HG02840 (cell line): ENCODE data around the gene ASAP3.

Experiments
- ATAC-seq: cut with Tn5 transposase; IDR thresholded peaks from one replicate; pipeline ENCODE4 v1.9.1; 2021; ENCODE audit warnings: mild to moderate bottlenecking, moderate library complexity, moderate number of reproducible peaks; ENCODE audit not compliant: unreplicated experiment, low FRiP score

Gene ASAP3

DNA sequence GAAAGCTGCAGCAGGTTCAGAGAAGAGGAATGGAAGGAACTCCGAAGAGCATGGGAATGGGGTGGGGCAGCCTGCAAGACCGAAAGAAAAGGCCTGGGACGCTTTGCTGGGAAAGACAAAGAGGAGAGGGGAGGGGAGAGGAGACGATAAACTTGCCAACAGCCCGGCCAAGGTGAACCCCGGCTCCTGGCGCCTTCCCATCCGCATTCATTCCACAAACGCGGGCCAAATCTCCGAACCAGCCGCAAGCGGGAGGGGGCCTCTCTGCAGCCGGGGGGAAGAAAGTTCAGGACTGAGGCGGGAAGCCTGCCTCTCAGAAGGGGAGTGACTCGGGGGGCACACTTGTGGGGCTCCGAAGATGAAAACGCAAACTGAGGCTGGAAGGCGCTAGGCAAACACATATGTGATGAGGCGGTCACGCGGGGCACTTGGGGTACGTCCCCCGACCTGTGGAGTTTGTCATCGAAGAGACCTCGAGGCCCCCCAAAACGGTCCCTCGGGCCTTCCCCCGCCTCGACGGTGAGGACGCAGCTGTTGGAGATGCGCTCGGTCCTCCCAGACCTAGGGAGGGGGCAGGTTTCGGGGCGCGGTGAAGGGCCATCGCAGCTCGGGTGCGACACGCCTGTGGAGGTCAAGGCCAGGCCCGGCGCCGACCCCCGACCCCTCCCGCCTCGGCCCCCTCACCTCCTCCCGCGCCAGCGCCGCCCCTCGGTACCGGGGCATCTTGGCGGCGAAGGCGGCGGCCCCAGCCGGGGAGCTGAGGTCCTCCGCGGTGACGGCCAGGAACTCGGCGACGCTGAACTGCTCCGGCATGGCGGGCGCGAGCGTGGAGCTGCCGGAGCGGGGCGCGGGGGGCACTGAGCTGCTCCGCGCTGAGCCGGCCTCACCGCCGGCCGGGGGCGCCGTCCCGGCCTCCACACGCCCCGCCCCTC, at the start of gene ASAP3:
TSS of gene ASAP3 (minus strand) at position 859 of the 932 bp plus-strand sequence. CDS start at position 813, 46 bp downstream.
- ATAC-seq, result no peak

DNA sequence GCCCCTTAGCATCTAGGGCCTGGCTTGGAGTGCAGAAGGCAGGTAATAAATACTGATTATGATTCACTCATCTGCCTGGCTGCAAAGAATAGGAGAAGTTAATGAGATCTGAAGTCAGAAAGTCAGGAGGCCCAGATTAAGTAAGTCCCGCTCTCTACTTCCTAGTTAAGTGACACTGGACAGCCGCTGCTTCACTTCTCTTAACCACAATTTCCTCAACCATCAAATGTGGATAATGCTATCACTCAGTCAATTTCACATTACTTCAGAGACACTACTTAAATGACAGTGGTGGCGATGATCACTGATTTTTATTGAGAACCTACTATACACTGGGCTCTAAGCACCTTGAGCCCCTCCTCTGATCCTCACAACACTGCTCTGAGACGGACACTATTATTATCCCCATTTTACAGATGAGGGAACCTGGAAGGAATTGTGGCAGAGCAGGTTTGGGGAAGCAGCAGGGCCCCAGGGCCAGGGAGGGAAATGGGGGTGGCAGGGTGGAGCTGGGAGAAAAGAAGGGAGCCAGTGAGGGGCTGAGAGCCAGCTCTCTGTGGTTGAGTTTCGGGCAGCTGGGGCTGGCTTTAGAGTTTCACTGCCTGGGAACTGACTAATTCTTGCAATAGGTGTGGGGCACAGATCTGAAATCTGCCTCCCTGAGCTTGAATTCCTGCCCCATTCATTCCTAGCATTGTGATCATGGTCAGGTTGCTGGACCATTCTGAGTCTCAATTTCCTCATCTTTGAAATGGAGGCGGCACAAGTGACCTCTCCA, 49.5 kb upstream of the ASAP3 start:
- no peak for ATAC-seq

DNA sequence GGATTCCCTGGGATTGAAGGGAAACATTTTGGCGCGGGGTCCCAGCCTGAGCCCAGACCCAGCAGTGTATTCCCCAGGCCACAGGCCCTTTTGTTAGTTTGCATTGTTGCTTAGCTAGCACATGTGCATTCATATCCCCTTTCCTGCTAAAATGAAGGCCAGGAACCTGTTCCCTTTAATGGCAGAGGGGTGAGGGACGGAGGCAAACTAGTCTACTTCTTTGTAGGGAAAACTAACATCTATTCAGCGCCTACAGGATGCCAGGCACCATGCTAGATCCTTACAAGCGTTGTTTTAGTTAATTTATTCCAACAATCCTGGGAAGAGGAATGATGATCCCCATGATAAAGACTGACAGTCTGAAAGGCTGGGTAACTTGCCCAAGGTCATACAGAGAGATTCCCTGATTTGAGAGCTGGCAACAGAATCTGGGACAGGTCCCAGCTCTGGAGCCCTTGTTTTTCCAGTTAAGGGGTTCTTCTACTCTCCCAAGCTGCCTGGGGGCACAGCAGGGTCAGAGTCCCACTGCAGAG, 47.6 kb upstream of the ASAP3 start:
- ATAC-seq, result no peak

DNA sequence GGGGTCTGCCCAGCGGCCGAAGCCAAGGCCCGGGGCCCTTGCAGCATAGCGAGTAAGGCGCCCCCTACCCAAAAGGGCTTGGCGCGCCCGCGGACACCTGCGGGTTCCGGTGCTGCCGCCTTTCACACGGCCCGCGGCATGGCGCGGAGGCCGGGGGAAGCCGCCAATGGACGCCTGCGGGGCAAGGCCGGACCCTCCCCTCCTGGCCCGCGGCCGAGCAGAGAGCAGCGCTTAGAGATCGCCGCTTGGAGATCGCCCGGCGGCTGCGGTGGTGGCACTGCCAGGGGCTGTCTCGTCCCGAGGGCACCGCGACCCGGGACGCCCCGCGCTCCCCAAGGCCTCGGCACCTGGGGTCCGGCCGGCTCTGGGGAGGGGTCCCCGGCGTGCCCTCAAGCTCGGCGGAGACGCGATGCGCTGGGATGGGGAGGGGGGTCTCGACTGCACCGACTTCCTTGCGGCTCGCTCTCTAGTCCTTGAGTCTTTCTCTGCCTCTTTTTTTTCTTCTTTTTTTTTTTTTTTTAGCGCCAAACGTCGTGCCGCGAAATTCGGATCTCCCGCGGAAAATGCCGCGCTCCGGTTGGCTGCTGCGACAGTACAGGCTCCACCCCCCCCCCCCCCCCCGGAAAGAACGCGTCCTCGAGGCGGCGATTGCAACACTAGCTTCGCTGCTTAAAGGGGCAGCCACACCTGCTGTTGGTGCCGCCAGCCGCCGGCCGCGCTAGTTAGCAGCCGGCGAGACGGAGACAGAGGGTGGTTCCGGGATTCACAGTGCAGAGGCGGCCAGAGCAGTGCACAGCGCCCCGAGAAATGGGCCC, 47.0 kb upstream of the ASAP3 start, which contains the start of gene E2F2:
TSS of gene E2F2 (minus strand) at position 487 of the 815 bp plus-strand sequence. CDS start at position 47, 440 bp downstream.
- ATAC-seq, result no peak

DNA sequence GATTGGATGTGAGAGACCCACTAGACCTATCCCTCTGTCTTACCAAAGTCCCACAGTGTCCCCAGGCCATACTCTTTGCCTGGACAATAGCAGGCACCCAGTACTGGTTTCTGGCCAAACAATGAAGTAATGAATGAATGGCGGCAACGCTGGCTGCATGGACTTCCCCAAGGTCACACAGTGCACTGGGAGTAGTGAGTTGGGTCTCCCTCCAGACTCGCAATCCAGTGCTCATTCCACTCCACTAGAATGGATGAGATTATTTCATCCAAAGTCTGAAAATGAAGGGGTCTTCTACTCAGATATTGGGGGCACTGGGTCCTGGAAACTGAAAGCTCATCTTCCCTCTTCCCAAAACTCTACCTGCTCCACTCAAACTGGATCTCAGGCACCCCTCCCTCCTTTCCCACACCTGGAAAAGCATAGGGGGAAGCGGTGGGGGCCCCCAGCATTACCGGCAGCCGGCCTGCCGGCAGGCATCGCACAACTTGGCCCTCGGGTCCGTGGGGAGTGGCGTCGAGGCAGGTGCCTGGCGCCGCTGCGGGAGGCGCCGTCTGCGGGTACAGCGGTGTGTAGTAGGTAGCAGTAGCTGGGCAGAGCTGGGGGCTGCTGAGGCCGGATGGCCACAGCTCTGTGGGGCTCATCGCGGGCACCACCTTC, 46.2 kb upstream of the ASAP3 start:
- no peak for ATAC-seq

DNA sequence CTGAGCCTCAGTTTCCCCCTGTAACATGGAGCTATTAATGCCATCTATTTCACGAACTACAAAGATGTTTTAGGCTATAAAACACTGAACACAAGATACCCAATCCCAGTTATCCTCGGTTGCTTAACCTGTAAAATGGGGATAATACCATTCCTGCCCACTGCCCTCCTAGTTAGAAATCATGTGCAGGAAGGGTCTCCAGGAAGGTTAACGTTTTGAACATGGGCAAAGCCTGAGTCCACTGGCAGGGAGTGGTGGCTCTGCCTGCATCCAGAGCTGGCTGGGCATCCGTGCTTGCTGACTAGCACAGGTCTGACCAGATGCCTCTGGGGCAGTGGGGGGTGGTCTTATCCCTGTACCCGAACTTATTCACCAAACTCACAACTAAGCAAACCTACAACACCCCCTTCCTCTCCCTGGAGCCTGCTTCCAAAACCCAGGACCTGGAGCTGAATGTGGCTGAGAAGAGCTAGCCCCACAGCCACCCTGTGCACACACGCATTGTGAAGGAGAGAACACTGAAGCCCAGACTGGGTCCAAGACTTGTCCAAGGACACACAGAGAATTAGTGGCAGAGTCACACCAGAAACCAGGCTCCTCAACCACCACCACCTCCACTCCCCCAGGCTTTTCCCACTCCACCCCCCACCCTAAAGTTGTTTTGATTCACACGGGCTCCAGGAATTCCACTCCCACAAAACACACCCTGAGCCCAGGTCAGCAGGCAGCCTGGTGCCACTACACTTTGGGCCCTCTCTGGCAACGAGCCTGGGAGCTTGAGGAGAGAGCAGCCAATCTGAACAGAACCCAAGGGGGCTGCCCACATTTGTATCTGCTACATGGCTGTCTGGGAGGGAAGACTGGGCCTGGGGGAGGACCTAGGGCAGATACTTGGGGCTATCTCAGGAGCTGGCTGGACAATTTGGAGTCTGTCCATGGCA, 45.4 kb upstream of the ASAP3 start:
- no peak for ATAC-seq

DNA sequence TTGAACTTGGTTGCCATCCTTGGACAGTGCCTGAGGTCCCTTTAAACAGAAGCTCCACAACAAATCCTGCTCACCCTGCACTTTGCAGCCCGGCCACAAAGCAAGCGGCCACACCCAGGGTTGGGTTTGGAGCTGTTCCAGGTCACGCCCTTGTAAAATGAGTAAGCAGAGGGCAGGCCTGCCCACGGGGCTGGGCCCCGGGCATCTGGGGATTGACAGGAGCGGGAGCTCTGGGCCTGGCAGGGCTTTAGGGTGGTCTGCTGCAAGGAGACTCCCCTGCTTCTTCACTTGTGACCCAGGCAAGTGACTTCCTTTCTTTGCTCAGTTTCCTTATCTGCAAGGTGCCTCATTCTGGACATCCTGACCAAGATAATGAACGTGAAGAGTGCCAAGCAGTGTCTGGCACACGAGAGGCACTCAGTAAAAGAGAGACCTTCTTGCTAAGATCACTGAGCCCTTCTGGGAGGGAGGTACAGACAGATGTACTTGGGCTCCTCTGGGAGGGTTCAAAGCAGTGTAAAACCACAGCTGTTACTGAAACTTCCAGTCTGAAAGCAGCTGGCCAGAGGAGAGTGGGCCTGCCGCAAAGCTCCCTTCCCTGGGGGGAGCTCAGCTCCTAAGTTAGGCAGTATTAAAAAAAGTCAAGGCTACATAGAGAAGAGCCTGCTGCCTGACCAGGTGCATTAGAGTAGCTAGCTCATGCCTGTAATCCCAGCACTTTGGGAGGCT, 44.4 kb upstream of the ASAP3 start:
- no peak for ATAC-seq

DNA sequence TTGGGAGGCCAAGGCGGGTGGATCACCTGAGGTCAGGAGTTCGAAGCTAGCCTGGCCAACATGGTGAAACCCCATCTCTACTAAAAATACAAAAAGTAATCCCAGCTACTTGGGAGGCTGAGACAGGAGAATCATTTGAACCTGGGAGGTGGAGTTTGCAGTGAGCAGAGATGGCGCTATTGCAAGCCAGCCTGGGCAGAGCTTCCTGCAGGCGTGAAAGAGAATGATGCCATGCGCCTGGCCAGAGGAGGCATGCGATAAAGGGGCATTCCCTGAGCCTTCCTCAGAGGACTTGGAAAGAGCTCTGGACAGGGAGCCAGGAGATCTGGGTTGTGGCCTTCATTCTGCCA, 43.9 kb upstream of the ASAP3 start:
- ATAC-seq, result no peak

DNA sequence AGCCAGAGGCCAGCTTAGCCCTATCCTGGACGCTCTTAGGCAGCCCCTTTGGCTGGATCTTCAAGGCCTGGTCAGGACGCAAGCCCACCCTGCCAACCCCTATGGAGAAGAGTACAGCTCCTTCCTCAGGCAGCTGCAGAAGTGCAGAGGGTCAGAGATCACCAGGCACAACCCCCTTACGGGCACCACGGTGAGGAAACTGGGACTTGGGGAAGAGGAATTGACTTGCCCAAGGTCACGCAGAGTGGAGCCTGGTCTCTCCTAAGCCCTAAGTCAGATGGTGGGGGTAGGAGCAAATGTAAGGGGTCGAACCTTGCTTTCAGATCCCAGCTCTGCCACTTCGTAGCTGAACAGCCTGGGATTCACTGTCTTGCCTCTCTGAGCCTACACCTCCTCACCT, 43.4 kb upstream of the ASAP3 start:
- ATAC-seq, result no peak

DNA sequence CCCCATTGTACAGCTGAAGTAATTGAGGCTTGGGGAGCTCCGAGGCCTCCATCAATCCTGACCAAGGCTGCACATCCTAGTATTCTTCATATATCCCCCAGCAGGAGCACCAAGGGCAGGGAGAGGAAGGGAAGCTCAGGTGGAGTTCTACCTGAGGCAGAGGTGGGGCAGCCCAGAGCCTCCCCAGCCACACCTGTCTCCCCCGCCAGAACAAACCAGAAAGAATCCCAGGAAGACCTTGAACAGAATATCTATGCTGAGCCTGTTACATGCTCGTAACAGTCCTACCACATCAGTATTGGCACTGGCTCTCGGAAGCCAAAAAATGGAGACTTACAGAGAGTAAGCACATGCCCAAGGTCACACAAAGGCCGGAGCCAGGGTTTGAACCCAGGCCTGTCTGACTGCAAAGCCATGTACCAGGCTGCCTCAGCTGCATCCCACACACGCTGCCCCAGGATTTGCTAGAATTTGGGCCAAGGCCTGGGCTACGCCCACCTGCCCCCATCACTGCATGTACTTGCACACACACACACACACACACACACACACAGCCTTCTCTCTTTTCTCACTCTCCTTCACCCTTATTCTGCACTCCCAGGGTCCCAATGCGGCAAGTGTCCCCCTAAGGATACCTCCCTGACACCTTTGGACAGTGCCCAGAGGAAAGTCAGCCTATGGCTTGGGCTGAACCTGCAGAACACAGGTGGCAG, 42.5 kb upstream of the ASAP3 start:
- no peak for ATAC-seq

DNA sequence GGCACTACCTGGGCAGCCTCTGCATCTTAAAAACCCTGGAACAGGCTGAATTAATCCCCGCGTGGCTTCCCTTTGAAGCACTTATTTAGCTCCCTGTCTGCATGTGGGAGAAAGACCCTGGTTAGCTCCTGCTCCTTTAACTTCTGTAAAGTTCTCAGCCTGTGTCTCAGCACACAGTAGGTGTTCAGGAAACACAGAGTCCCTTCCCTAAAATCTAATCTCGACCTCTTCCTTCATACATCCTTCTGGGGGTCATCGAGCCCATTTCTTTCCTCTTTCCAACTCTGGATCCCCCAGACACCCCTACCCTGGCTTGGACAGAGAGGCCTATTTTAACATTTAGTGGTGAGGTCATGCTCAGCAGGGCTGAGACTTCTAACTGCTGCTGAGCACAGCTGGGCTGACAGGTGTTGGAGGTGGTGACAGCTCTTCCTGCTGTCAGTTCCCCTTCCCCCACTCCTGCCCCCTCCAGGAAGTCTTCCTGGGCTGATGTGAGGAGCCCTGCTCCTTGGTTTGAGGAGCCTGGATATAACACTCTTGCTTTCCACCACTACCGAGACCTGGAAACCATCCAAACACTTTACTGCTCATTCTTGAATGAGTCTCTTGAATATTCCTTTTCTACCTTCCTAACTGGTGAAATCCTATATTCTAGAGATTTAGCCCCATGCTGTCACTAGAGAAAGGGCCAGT, 41.7 kb upstream of the ASAP3 start:
- no peak for ATAC-seq

DNA sequence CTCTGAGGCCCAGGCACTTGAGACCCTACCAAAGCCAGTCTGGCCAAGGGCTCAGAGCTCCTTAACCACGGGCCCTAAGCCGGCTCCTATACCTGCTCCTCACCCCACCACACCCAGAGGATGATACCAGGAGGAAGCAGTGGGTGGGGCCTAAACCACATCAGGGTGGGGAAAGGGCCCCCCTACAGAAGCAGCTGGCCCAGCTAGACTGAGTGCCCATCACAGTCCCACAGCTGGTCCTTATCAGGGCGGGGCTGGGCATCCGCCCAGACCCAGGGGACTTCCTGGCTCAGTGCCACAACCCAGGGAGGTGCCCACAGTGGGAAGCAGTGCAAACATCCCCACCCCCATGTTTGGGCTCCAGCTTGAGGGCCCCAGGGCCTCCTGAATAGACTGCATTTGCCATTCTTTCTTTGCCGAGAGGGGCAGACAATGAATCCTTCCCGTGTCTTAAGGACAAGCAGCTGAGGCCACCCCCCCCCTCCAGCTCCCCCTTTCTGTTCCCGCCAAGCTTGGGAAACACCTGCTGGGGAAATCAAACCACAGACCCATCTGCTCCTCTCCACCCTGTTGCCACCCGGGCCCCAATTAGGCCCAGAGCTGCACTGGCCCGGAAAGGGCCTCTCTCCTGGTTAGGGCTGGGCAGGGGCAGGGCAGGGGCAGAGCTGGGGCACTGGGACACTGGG, 40.9 kb upstream of the ASAP3 start:
- no peak for ATAC-seq

DNA sequence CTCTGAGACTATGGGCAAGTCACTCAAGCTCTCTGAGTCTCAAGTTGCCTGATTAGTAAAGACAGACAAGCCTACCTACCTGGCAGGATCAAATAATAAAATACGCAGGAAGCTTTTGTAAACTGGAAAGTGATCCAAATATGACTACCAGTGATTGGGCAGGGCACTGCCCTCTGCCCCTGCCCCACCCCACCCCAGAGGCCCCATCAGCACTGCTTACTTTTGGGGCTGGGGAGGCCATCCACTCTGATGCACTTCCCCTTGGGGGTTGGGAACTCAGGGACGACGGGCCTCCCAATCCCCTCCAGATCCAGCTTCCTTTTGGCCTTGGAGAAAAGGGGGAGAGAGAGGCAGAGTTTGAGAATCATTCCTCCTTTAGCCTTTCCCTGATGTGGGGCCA, 40.2 kb upstream of the ASAP3 start:
- no peak for ATAC-seq

DNA sequence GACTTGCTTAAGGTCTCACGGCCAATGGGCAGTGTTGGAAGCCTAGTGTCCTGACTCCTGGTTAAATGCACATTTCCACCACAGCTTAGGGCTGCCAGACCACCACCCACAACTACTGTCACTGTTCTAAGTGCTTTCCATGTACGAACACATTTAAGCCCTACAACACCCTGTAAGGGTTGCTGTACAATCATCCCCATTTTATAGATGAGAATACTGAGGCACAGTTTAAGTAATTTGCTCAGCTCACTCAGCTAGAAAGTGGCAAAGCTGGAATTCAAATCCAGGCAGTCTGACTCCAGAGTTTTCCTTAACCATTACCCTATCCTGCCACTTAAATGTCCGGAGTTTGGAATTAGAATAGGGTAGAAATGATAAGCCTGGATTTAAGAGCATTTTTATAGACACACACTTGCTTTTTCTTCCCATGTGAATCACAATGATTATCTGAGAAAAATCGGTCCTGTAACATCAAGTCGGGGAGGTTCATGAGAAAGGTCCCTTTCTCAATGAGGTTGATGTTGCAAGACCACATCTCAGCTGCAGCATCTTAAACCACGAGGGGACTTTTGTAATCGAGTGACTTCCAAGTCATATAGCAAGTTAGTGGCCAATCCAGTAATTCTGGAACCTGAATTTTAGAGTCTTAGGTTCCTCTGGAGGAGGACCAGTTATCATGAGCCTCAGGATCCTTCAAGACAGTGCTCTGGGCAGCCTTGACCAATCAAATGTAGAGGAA, 38.4 kb upstream of the ASAP3 start:
- no peak for ATAC-seq

DNA sequence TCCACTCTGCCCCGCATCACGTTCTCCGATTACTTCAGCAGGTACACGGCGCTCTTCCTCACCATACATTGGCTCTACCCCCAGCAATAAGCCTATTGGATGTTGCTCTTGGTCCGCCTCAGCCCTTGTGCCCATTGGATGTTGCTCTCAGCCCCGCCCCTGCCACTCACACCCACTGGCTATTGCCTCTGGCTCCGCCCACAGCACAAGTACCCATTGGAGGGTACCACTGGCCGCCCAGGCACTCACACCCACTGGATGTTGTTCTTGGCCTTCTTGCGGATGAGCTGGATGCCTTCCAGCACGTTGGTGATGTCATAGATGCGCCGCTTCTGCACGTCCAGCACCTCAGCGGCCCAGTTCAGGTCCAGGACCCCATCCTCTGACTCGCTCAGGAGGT, 37.6 kb upstream of the ASAP3 start:
- ATAC-seq, result no peak

DNA sequence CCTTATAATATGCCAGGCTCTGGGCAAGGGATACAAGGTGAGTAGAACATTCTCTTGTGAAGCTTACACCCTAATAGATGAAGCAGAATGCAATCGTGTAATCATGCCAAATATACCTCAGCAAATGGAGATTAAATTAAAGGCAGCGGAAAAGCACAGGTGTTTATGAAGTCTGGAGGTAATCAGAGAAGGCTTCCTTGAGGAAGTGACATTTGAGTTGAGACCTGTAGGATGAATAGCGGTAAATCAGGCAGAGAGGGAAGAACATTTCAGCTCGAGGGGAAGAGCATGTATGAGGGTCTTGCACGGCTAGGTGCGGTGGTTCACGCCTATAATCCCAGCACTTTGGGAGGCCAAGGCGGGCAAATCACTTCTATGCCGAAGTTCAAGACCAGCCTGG, 33.6 kb upstream of the ASAP3 start:
- ATAC-seq, result no peak
